ENCODE measurements around the gene NECTIN1. TPM values are rescaled to one million over a fixed set of nuclear protein-coding genes. Genes with fewer than 3 reads are reported as not detected.

NECTIN1 gene
- total and polyA plus RNA-seq, 2 experiments from 2014 or later, result 1.0 to 5.2 TPM

DNA sequence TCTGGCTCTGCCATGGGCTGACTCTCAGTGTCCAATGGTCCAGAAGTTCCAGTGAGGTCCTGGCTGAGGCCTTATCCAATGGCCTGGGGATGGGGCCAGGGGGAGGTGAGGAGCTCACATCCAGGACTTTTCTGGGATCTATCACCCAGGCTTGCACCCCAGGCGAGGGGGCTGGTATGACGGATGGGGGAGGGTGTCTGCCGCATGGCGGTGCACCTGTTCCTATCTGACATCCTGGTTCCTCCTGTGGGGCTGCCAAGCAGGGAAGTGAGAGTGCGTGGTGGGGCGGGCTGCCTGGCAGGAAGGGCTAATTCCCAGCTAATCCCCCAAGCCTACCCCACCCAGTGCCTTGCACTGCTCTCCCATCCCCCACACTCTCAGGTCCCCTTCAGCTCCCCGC lies 102.1 kb downstream of the NECTIN1 start:
- Histone ChIP-seq H3F3A (ENCODE audit: insufficient read depth) (no peaks in the 10 kb centered on the region), H3K9ac (no peak overlapping the region), H4K20me1 (ENCODE audit: insufficient read depth) (no peaks in the 10 kb centered on the region), H3K27ac (no peak overlapping the region), H3K9me2 (ENCODE audit: insufficient read depth) (no peaks in the 10 kb centered on the region), H3K36me3 (ENCODE audit: low read depth) (no peaks in the 10 kb centered on the region), H3K4me2 (ENCODE audit: unreplicated experiment) (no peak overlapping the region), H2AFZ (no peak overlapping the region), H3K4me1 (ENCODE audit: insufficient read depth) (no peaks in the 10 kb centered on the region), H3K9me3 (ENCODE audit: low read depth) (no peaks in the 10 kb centered on the region), H3K4me3 (no peak overlapping the region), H3K79me2 (ENCODE audit: insufficient read depth) (no peaks in the 10 kb centered on the region), H3K27me3 (replicated peaks; ENCODE audit: insufficient read depth) (peaks cover 11% of the 10 kb centered on the region)
- DNase-seq, result no peak
- TF ChIP-seq EZH2phosphoT487 (IDR thresholded peaks at IDR 0.05; ENCODE audit: insufficient read depth, low read depth) (no peak), EZH2 (IDR thresholded peaks at IDR 0.05; ENCODE audit: insufficient read depth, poor library complexity, severe bottlenecking) (no peak)
- WGBS, 2 experiments (ENCODE audit: low coverage in 1 of 2, low lambda C conversion rate in 2 of 2, missing lambda C conversion rate in 2 of 2), result 79 to 83% methylated on average over 1 to 7 of the region's 7 CpGs
- in situ Hi-C loops (cut with MboI), result no loop called here

DNA sequence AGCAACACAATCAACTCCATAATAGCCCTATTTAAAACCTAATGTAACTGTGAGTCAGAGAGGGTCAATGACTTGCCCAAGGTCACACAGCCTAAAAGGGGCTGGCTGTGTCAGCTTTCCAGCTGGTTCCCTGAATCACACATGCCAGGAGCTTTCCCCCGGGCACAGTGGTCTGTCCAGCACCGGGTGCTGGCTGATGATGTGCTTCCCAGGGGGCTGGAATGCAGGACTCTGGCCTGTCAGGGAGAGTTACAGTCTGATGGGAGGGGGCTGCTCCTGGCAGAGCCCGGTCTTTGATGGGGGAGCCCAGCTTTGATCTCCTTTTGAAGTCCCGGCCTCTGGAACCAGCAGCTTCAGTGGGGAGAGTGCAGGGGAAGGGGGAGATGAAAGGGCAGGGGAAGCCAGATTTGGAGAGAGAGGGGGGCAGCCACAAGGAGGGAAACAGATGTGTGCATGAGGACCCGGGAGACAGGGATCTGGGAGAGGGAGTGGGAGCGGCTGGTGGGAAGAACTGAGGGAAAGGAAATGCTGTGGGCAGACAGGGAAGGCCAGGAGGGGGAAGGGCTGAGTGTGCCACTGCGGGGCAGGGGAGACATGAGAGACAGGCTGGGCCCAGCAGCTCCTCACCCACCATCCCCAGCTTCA lies 102.7 kb downstream of the NECTIN1 start:
- H3K9me3 ChIP-seq (ENCODE audit: low read depth), result no peaks in the 10 kb centered on the region
- no peak overlapping the region for H3K9ac ChIP-seq
- no peak for TF ChIP-seq EZH2phosphoT487 (IDR thresholded peaks at IDR 0.05; ENCODE audit: insufficient read depth, low read depth)
- no peak for TF ChIP-seq EZH2 (IDR thresholded peaks at IDR 0.05; ENCODE audit: insufficient read depth, poor library complexity, severe bottlenecking)
- WGBS, 2 experiments (ENCODE audit: low coverage in 1 of 2, low lambda C conversion rate in 2 of 2, missing lambda C conversion rate in 2 of 2), result 54 to 55% methylated on average over 7 of the region's 7 CpGs
- no peak overlapping the region for H3K4me2 ChIP-seq (ENCODE audit: unreplicated experiment)
- H3K9me2 ChIP-seq (ENCODE audit: insufficient read depth), result no peaks in the 10 kb centered on the region
- H3K79me2 ChIP-seq (ENCODE audit: insufficient read depth), result no peaks in the 10 kb centered on the region
- in situ Hi-C loops (cut with MboI), result no loop called here
- no peak overlapping the region for H2AFZ ChIP-seq
- H3F3A ChIP-seq (ENCODE audit: insufficient read depth), result no peaks in the 10 kb centered on the region
- no peak overlapping the region for H3K27ac ChIP-seq
- no peaks in the 10 kb centered on the region for H3K36me3 ChIP-seq (ENCODE audit: low read depth)
- peaks cover 11% of the 10 kb centered on the region for H3K27me3 ChIP-seq (replicated peaks; ENCODE audit: insufficient read depth)
- H3K4me1 ChIP-seq (ENCODE audit: insufficient read depth), result no peaks in the 10 kb centered on the region
- no peak overlapping the region for H3K4me3 ChIP-seq
- H4K20me1 ChIP-seq (ENCODE audit: insufficient read depth), result no peaks in the 10 kb centered on the region
- no peak for DNase-seq

DNA sequence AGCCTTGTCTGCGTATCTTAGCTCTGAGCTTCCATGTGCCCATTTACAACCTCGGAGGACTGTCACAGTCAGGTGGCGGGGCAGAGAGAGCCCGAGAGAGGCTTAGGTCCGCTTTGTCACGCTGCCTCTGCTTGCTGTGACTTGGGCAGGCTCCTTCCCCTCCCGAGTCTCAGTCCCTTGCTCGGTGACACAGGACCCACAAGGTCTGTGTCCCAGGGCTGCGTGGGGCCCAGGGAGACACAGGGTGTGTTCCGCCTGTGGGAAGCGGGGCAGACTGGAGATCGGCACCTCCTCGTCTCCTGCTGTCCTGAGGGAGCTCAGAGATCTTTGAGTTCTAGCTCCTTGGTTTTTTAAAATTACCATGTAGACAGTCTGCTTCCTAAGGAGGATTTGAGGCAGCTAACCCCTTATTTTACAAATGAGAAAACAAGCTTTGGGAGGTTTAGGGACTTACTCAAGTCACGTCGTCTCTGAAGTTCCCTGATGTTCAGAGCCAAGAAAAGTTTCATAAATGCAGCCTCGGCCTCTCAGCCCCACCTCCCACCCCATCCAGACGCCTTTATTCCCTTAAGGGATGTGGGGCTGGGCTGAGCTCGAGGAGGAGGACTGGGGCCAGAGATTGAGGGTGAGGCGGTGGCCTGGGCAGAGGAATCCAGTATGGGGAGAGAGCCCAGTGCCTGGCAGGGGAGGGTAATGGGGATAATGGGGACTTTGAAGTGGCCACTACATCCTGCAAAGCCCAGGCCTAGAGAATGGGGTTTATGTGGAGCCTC lies 103.6 kb downstream of the NECTIN1 start:
- Histone ChIP-seq H3K27me3 (replicated peaks; ENCODE audit: insufficient read depth) (peaks cover 11% of the 10 kb centered on the region), H3K4me3 (no peak overlapping the region), H3K9ac (no peak overlapping the region), H3K4me1 (ENCODE audit: insufficient read depth) (no peaks in the 10 kb centered on the region), H3F3A (ENCODE audit: insufficient read depth) (no peaks in the 10 kb centered on the region), H3K9me2 (ENCODE audit: insufficient read depth) (no peaks in the 10 kb centered on the region), H3K9me3 (ENCODE audit: low read depth) (no peaks in the 10 kb centered on the region), H2AFZ (no peak overlapping the region), H4K20me1 (ENCODE audit: insufficient read depth) (no peaks in the 10 kb centered on the region), H3K36me3 (ENCODE audit: low read depth) (no peaks in the 10 kb centered on the region), H3K27ac (no peak overlapping the region), H3K79me2 (ENCODE audit: insufficient read depth) (no peaks in the 10 kb centered on the region), H3K4me2 (ENCODE audit: unreplicated experiment) (no peak overlapping the region)
- TF ChIP-seq EZH2phosphoT487 (IDR thresholded peaks at IDR 0.05; ENCODE audit: insufficient read depth, low read depth) (no peak), EZH2 (IDR thresholded peaks at IDR 0.05; ENCODE audit: insufficient read depth, poor library complexity, severe bottlenecking) (no peak)
- in situ Hi-C loops (cut with MboI), result no loop called here
- 48 to 49% methylated on average over 18 to 19 of the region's 19 CpGs for WGBS, 2 experiments (ENCODE audit: low coverage in 1 of 2, low lambda C conversion rate in 2 of 2, missing lambda C conversion rate in 2 of 2)
- DNase-seq, result no peak

DNA sequence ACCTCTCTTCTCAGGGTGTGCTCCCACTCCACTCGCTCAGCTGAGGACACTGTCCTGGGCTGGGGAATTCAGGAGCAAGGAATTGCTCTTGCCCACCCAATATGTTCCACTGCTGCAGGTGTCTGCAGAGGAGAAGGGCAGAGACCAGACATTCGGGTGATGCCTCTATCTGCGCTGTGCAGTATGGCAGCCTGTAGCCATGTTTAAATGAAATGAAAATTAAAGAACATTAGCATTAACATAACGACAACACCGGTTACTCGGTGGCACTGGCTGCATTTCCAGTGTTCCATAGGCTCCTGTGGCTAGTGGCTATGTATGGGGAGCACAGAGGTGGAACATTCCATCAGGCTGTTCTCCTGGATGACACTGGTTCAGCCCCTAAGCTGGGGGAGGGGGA lies 104.4 kb downstream of the NECTIN1 start:
- in situ Hi-C loops (cut with MboI), result no loop called here
- no peaks in the 10 kb centered on the region for H3K9me2 ChIP-seq (ENCODE audit: insufficient read depth)
- TF ChIP-seq EZH2phosphoT487 (IDR thresholded peaks at IDR 0.05; ENCODE audit: insufficient read depth, low read depth) (no peak), EZH2 (IDR thresholded peaks at IDR 0.05; ENCODE audit: insufficient read depth, poor library complexity, severe bottlenecking) (no peak)

More for the DNA sequence above, 104.4 kb downstream of the NECTIN1 start:
- Histone ChIP-seq H3K4me3 (no peak overlapping the region), H2AFZ (no peak overlapping the region), H3K4me1 (ENCODE audit: insufficient read depth) (no peaks in the 10 kb centered on the region), H3K27ac (no peak overlapping the region), H3K79me2 (ENCODE audit: insufficient read depth) (no peaks in the 10 kb centered on the region), H3K9me3 (ENCODE audit: low read depth) (no peaks in the 10 kb centered on the region), H3F3A (ENCODE audit: insufficient read depth) (no peaks in the 10 kb centered on the region), H3K36me3 (ENCODE audit: low read depth) (no peaks in the 10 kb centered on the region), H3K9ac (no peak overlapping the region), H4K20me1 (ENCODE audit: insufficient read depth) (no peaks in the 10 kb centered on the region), H3K27me3 (replicated peaks; ENCODE audit: insufficient read depth) (peaks cover 8% of the 10 kb centered on the region), H3K4me2 (ENCODE audit: unreplicated experiment) (no peak overlapping the region)
- WGBS, 2 experiments (ENCODE audit: low coverage in 1 of 2, low lambda C conversion rate in 2 of 2, missing lambda C conversion rate in 2 of 2), result 68 to 70% methylated on average over 6 of the region's 6 CpGs
- no peak for DNase-seq
